GM21576 (cell line): Measurements from ENCODE around the gene PRIMA1.

Source experiments
- ATAC-seq: cut with Tn5 transposase; IDR thresholded peaks from one replicate; pipeline ENCODE4 v1.9.1; 2021; ENCODE audit warnings: mild to moderate bottlenecking, moderate library complexity; ENCODE audit not compliant: unreplicated experiment

Gene PRIMA1

GRCh38 chr14:93764211-93764659, 24.1 kb downstream of the PRIMA1 start:
- ATAC-seq, result no peak

- no peak for ATAC-seq
Measured at GRCh38 chr14:93759719-93760307, 28.5 kb downstream of the PRIMA1 start.

- no peak for ATAC-seq
Measured at GRCh38 chr14:93757206-93757605, 31.1 kb downstream of the PRIMA1 start.

GRCh38 chr14:93753647-93754046, 34.6 kb downstream of the PRIMA1 start:
- no peak for ATAC-seq

GRCh38 chr14:93752980-93753561, 35.2 kb downstream of the PRIMA1 start:
- no peak for ATAC-seq

- ATAC-seq, result no peak
Measured at GRCh38 chr14:93751946-93752655, 36.2 kb downstream of the PRIMA1 start.

- ATAC-seq, result no peak
Measured at GRCh38 chr14:93749076-93749420, 39.2 kb downstream of the PRIMA1 start.

GRCh38 chr14:93748208-93749075, 39.8 kb downstream of the PRIMA1 start:
- ATAC-seq, result no peak

- no peak for ATAC-seq
Measured at GRCh38 chr14:93747560-93747959, 40.7 kb downstream of the PRIMA1 start.

GRCh38 chr14:93747102-93747501, 41.2 kb downstream of the PRIMA1 start:
- ATAC-seq, result no peak

- ATAC-seq, result no peak
Measured at GRCh38 chr14:93745603-93746273, 42.5 kb downstream of the PRIMA1 start.

- no peak for ATAC-seq
Measured at GRCh38 chr14:93744876-93745275, 43.4 kb downstream of the PRIMA1 start.

- no peak for ATAC-seq
Measured at GRCh38 chr14:93744176-93744575, 44.1 kb downstream of the PRIMA1 start.

- no peak for ATAC-seq
Measured at GRCh38 chr14:93743270-93744060, 44.8 kb downstream of the PRIMA1 start.

- ATAC-seq, result no peak
Measured at GRCh38 chr14:93742761-93743160, 45.5 kb downstream of the PRIMA1 start.

GRCh38 chr14:93741556-93742230, 46.6 kb downstream of the PRIMA1 start:
- no peak for ATAC-seq

GRCh38 chr14:93737634-93738033, 50.7 kb downstream of the PRIMA1 start:
- ATAC-seq, result no peak

GRCh38 chr14:93736378-93737014, 51.8 kb downstream of the PRIMA1 start:
- ATAC-seq, result no peak

GRCh38 chr14:93735206-93735605, 53.1 kb downstream of the PRIMA1 start:
- no peak for ATAC-seq
